Endothelial cell of umbilical vein (primary cell): ENCODE data around the gene CEMIP. TPM values are rescaled to one million over a fixed set of nuclear protein-coding genes. Genes with fewer than 3 reads are reported as not detected.

ENCODE experiments used
- BruUV-seq: library from RNA; stranded (reverse); fragments of 400-500 nt; replicated peaks from 2 replicates; lab custom pipeline; 2021; lab: Mats Ljungman, UMichigan
- CTCF ChIA-PET: fragments of 300-600, 350-600 bp; sonication (Branson Sonifier 250); formaldehyde crosslinking; loops from one replicate; lab custom pipeline; 2021; ENCODE audit warnings: antibody characterized with exemption, inconsistent platforms; lab: Charles Lee
- POLR2A ChIA-PET: fragments of 300-600, 350-600 bp; sonication (Branson Sonifier 250); formaldehyde crosslinking; loops from one replicate; lab custom pipeline; 2021; ENCODE audit warnings: antibody characterized with exemption, inconsistent platforms; lab: Charles Lee
- DNase-seq: peaks from one replicate; pipeline ENCODE4 v3.0.0-alpha.2; 2011; ENCODE audit warnings: low read depth, low spot score
- FAIRE-seq: peaks from 2 replicates; lab custom pipeline; 2011; peaks lifted over from hg19 to GRCh38; lab: Jason Lieb, UNC
- H2AFZ ChIP-seq: 2 replicates; pipeline ENCODE4 v1.6.0; 2012; ENCODE audit warnings: low read depth, low read length, control low read depth, inconsistent platforms
- H3K27ac ChIP-seq: 2 replicates; pipeline ENCODE4 v1.5.1; 2011; ENCODE audit warnings: low read depth, mild to moderate bottlenecking, control low read depth, low read length, moderate library complexity; ENCODE audit not compliant: insufficient read depth
- H3K27me3 ChIP-seq, 2 experiments: 2 replicates each; pipeline versions ENCODE4 v1.6.0 to v1.6.1; 2011; ENCODE audit warnings: low read length in 2 of 2, mixed read lengths in 1 of 2; ENCODE audit not compliant: control insufficient read depth in 2 of 2, insufficient read depth in 2 of 2
- H3K36me3 ChIP-seq, 2 experiments: 2 replicates in 1 of 2; 3 replicates in 1 of 2; pipeline ENCODE4 v1.5.1; 2011; ENCODE audit warnings: low read length in 2 of 2, mild to moderate bottlenecking in 1 of 2, moderate library complexity in 1 of 2; ENCODE audit not compliant: control insufficient read depth in 2 of 2, insufficient read depth in 2 of 2; ENCODE audit errors: extremely low read depth in 1 of 2
- H3K4me1 ChIP-seq: 3 replicates; pipeline ENCODE4 v1.5.1; 2011; ENCODE audit warnings: mild to moderate bottlenecking, low read length; ENCODE audit not compliant: control insufficient read depth, insufficient read depth; ENCODE audit errors: extremely low read depth
- H3K4me2 ChIP-seq: 2 replicates; pipeline ENCODE4 v1.6.1; 2011; ENCODE audit warnings: low read length, control low read depth, mixed read lengths; ENCODE audit not compliant: insufficient read depth
- H3K4me3 ChIP-seq, 3 experiments: fragments of 200-600 bp in 1 of 3; sonication (generic), shearing (Covaris generic) in 1 of 3; replicated peaks in 1 of 3; 2 replicates each; pipeline ENCODE4 v1.5.1; 2011 to 2016; ENCODE audit warnings: control low read depth in 3 of 3, low read length in 3 of 3, mild to moderate bottlenecking in 2 of 3, inconsistent platforms in 1 of 3, low read depth in 1 of 3, moderate library complexity in 1 of 3; ENCODE audit not compliant: insufficient read depth in 1 of 3
- H3K79me2 ChIP-seq: 2 replicates; pipeline ENCODE4 v1.6.0; 2012; ENCODE audit warnings: low read length, inconsistent platforms; ENCODE audit not compliant: control insufficient read depth, insufficient read depth
- H3K9ac ChIP-seq: replicated peaks from 2 replicates; pipeline ENCODE3; 2011; ENCODE audit warnings: low read length, control low read depth; ENCODE audit not compliant: insufficient read depth; ENCODE audit errors: extremely low read depth
- H3K9me1 ChIP-seq: replicated peaks from 3 replicates; pipeline ENCODE4 v1.6.0; 2011; ENCODE audit warnings: mild to moderate bottlenecking, low read length; ENCODE audit not compliant: control insufficient read depth, insufficient read depth; ENCODE audit errors: extremely low read depth
- H3K9me3 ChIP-seq: replicated peaks from 2 replicates; pipeline ENCODE4 v1.5.1; 2012; ENCODE audit warnings: low read length, inconsistent platforms; ENCODE audit not compliant: control insufficient read depth, insufficient read depth
- H4K20me1 ChIP-seq: replicated peaks from 2 replicates; pipeline ENCODE3; 2011; ENCODE audit warnings: mild to moderate bottlenecking, low read length; ENCODE audit not compliant: control insufficient read depth, insufficient read depth; ENCODE audit errors: extremely low read depth
- EZH2 ChIP-seq: IDR thresholded peaks from 2 replicates; pipeline ENCODE4 v1.6.1; 2012; ENCODE audit warnings: borderline replicate concordance, low read depth, mild to moderate bottlenecking, moderate library complexity, low read length, inconsistent platforms; ENCODE audit not compliant: severe bottlenecking
- FOS ChIP-seq: IDR thresholded peaks from 2 replicates; pipeline ENCODE4 v1.6.1; 2011; ENCODE audit warnings: mild to moderate bottlenecking, low read length, moderate library complexity, borderline replicate concordance; ENCODE audit not compliant: insufficient read depth
- GATA2 ChIP-seq: IDR thresholded peaks from 2 replicates; pipeline ENCODE4 v1.7.0; 2011; ENCODE audit warnings: low read depth, mild to moderate bottlenecking, moderate library complexity, mixed read lengths, low read length; ENCODE audit not compliant: insufficient read length, insufficient read depth
- JUN ChIP-seq: IDR thresholded peaks from 2 replicates; pipeline ENCODE4 v1.6.1; 2011; ENCODE audit warnings: borderline replicate concordance, low read depth; ENCODE audit not compliant: insufficient read length, insufficient read depth
- MYC ChIP-seq: IDR thresholded peaks from one replicate; pipeline ENCODE4 v1.6.1; 2011; ENCODE audit warnings: mild to moderate bottlenecking, low read depth, low read length
- POLR2A ChIP-seq: IDR thresholded peaks from 2 replicates; pipeline ENCODE4 v1.6.1; 2012; ENCODE audit warnings: low read depth, mild to moderate bottlenecking, control low read depth, low read length
- POLR2AphosphoS5 ChIP-seq: IDR thresholded peaks from 2 replicates; pipeline ENCODE4 v1.6.1; 2012; ENCODE audit warnings: low read depth, mild to moderate bottlenecking, control low read depth, low read length, moderate library complexity; ENCODE audit not compliant: insufficient read depth
- dilution Hi-C: fragments of 300-500 bp; cut with MboI; formaldehyde crosslinking; loops from one replicate; pipeline ENCODE4 v1.15.0; 2019; ENCODE audit warnings: low sequenced_read_pairs; ENCODE audit not compliant: extremely low pct_ligation_motif_present
- intact Hi-C: fragments of 100-400 bp; cut with micrococcal nuclease; formaldehyde crosslinking; loops from one replicate; pipeline ENCODE4 v1.10.0; 2022
- polyA plus RNA-seq, 4 experiments: library from polyadenylated mRNA; depleted of rRNA in 3 of 4; stranded (reverse) in 3 of 4; unstranded in 1 of 4; fragments of >200 nt; gene quantifications; 2 replicates each; pipeline versions ENCODE4 v1.2.1 to v1.2.3, GENCODE V29; 2011 to 2012; ENCODE audit warnings: missing spikeins in 1 of 4
- total RNA-seq: library from RNA; stranded (reverse); gene quantifications from 2 replicates; pipeline ENCODE4 v1.2.3, GENCODE V29; 2021
- TF ChIP-seq, protein P1 (sequence below): IDR thresholded peaks from 2 replicates; pipeline ENCODE4 v1.6.1; 2011; ENCODE audit not compliant: insufficient read depth, insufficient read length
- TF ChIP-seq, protein P2 (sequence below), 2 donors: IDR thresholded peaks; 1 replicate in 1 of 2; 2 replicates in 1 of 2; pipeline ENCODE4 v1.5.1; 2011; ENCODE audit warnings: low read length in 2 of 2, mild to moderate bottlenecking in 2 of 2, moderate library complexity in 2 of 2, control low read depth in 1 of 2, inconsistent platforms in 1 of 2, low read depth in 1 of 2; ENCODE audit not compliant: insufficient read depth in 1 of 2; ENCODE audit errors: extremely low read depth in 1 of 2

Gene CEMIP
- total and polyA plus RNA-seq, 2 donors (not counting 3 experiments of a cell fraction or from before 2014, with no cell fraction given), result 0.01 TPM; not detected in 1

DNA sequence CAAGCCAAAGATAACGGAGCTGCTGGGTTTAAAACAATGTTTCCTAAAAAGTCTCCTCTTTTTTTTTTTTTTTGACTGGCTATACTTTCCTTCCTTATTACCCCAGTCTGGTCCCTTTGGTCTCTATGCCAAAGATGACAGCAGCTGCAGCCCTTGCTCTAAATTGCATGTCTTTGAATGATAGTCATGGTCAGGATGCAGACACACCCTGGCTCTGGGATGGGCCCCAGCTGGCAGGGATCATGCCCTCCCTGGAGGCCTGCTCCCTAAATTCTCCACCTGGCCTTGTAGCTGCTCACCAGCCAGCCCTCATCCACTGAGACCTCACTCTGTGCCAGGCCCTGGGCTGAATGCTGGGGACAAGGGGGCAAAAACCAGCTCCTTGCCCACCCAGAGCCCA lies 114.6 kb downstream of the CEMIP start:
- Histone ChIP-seq H2AFZ (no peak overlapping the region), H3K9ac (no peak overlapping the region), H3K36me3 (no peaks in the 10 kb centered on the region), H3K79me2 (no peaks in the 10 kb centered on the region), H3K27me3 (no peaks in the 10 kb centered on the region), H3K9me1 (no peaks in the 10 kb centered on the region), H3K4me1 (no peaks in the 10 kb centered on the region), H3K9me3 (no peaks in the 10 kb centered on the region), H3K27ac (no peak overlapping the region), H3K4me2 (no peak overlapping the region), H4K20me1 (no peaks in the 10 kb centered on the region), H3K4me3 (no peak overlapping the region)
- TF ChIP-seq MYC, result no peak
- no peak for TF ChIP-seq JUN
- no peak for TF ChIP-seq EZH2
- TF ChIP-seq POLR2A, result no peak
- no peak for TF ChIP-seq GATA2
- TF ChIP-seq, protein P1, sequence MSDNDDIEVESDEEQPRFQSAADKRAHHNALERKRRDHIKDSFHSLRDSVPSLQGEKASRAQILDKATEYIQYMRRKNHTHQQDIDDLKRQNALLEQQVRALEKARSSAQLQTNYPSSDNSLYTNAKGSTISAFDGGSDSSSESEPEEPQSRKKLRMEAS, result no peak
- TF ChIP-seq FOS, result no peak
- TF ChIP-seq, protein P2, sequence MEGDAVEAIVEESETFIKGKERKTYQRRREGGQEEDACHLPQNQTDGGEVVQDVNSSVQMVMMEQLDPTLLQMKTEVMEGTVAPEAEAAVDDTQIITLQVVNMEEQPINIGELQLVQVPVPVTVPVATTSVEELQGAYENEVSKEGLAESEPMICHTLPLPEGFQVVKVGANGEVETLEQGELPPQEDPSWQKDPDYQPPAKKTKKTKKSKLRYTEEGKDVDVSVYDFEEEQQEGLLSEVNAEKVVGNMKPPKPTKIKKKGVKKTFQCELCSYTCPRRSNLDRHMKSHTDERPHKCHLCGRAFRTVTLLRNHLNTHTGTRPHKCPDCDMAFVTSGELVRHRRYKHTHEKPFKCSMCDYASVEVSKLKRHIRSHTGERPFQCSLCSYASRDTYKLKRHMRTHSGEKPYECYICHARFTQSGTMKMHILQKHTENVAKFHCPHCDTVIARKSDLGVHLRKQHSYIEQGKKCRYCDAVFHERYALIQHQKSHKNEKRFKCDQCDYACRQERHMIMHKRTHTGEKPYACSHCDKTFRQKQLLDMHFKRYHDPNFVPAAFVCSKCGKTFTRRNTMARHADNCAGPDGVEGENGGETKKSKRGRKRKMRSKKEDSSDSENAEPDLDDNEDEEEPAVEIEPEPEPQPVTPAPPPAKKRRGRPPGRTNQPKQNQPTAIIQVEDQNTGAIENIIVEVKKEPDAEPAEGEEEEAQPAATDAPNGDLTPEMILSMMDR (IDR thresholded peaks at IDR 0.05; ENCODE audit: extremely low read depth in 1 of 2, insufficient read depth in 1 of 2, low read depth in 1 of 2, low read length in 2 of 2), result no peak
- no peak for TF ChIP-seq POLR2AphosphoS5
- ChIA-PET CTCF (interaction anchor here (1.1 to 1.2 kb wide), 2 partner anchors 76 to 373 kb away, joined by 3 read pairs; no protein-coding TSS in a partner anchor), POLR2A (no interaction called here)
- no TSS peak for BruUV-seq
- dilution Hi-C loops, result no loop called here
- DNase-seq, result no peak
- no peak for FAIRE-seq
- intact Hi-C loops, result loop anchor here (5.0 kb wide), 1 partner anchor 79 kb away; no protein-coding TSS in a partner anchor
